GM12891 (cell line): ENCODE results near the gene RAD17.

ENCODE experiments used
- PAX5 ChIP-seq: IDR thresholded peaks from 2 replicates; pipeline ENCODE4 v1.6.1; 2011; ENCODE audit warnings: low read length, moderate library complexity, mild to moderate bottlenecking; ENCODE audit not compliant: insufficient read depth, severe bottlenecking
- POLR2A ChIP-seq: IDR thresholded peaks from 2 replicates; pipeline ENCODE4 v1.6.1; 2011; ENCODE audit warnings: low read depth, low read length, control low read depth
- POLR2AphosphoS5 ChIP-seq: IDR thresholded peaks from 2 replicates; pipeline ENCODE4 v1.6.1; 2011; ENCODE audit warnings: low read depth, low read length, control low read depth
- POU2F2 ChIP-seq: IDR thresholded peaks from 2 replicates; pipeline ENCODE4 v1.6.1; 2011; ENCODE audit warnings: low read depth, mild to moderate bottlenecking, control low read depth, low read length, moderate library complexity
- SPI1 ChIP-seq: IDR thresholded peaks from 2 replicates; pipeline ENCODE4 v1.6.1; 2011; ENCODE audit warnings: low read depth, low read length, control low read depth
- TAF1 ChIP-seq: IDR thresholded peaks from 2 replicates; pipeline ENCODE4 v1.6.1; 2011; ENCODE audit warnings: low read depth, low read length, control low read depth

GRCh38 chr5:69462170-69462569, 92.6 kb downstream of the RAD17 start:
- TF ChIP-seq POLR2A (no peak), POLR2AphosphoS5 (no peak), SPI1 (no peak), TAF1 (no peak), POU2F2 (no peak), PAX5 (no peak)
